ENCODE measurements around the gene CORIN.

GRCh38 chr4:47817275-47817674 lies 20.6 kb downstream of the CORIN start:
- no peak for TF ChIP-seq SMC3 (conservative IDR thresholded peaks at IDR 0.05; ENCODE audit: poor library complexity)
- no peak for TF ChIP-seq EZH2 (IDR thresholded peaks at IDR 0.05; ENCODE audit: borderline replicate concordance, insufficient read depth, low read length, poor library complexity, severe bottlenecking)
- no peak for TF ChIP-seq CTCF (IDR thresholded peaks at IDR 0.05; ENCODE audit: poor library complexity, severe bottlenecking)
- no peak for TF ChIP-seq POLR2AphosphoS5 (IDR thresholded peaks at IDR 0.05)
- TF ChIP-seq TAF1 (IDR thresholded peaks at IDR 0.05; ENCODE audit: low read depth), result no peak
- no peak for TF ChIP-seq MXI1 (conservative IDR thresholded peaks at IDR 0.05; ENCODE audit: poor library complexity, severe bottlenecking)
